Endodermal cell (in vitro differentiated cells): ENCODE results near the gene PRKD2. TPM values are rescaled to one million over a fixed set of nuclear protein-coding genes. Genes with fewer than 3 reads are reported as not detected.

ENCODE experiments used
- DNase-seq: peaks from one replicate; pipeline ENCODE4 v3.0.0-alpha.2; 2017
- H3K27ac ChIP-seq: 2 replicates; pipeline ENCODE4 v1.5.1; 2013; ENCODE audit warnings: mild to moderate bottlenecking, low read depth, low read length, moderate library complexity
- H3K27me3 ChIP-seq: 2 replicates; pipeline ENCODE4 v1.6.1; 2013; ENCODE audit warnings: mild to moderate bottlenecking, low read length, moderate library complexity; ENCODE audit not compliant: insufficient read depth, control insufficient read depth, poor library complexity, severe bottlenecking
- H3K36me3 ChIP-seq: 2 replicates; pipeline ENCODE4 v1.7.0; 2013; ENCODE audit warnings: mild to moderate bottlenecking, low read length, moderate library complexity; ENCODE audit not compliant: control insufficient read depth, insufficient read depth
- H3K4me1 ChIP-seq: one replicate; pipeline ENCODE4 v1.7.0; 2013; ENCODE audit warnings: low read length; ENCODE audit not compliant: control insufficient read depth, insufficient read depth
- H3K4me3 ChIP-seq: 2 replicates; pipeline ENCODE4 v1.5.1; 2013; ENCODE audit warnings: mild to moderate bottlenecking, low read length, moderate library complexity
- H3K9ac ChIP-seq: 2 replicates; pipeline ENCODE4 v1.6.1; 2013; ENCODE audit warnings: mild to moderate bottlenecking, low read length, moderate library complexity; ENCODE audit not compliant: poor library complexity, severe bottlenecking; ENCODE audit errors: extremely low read depth
- H3K9me3 ChIP-seq: 2 replicates; pipeline ENCODE4 v1.6.1; 2013; ENCODE audit warnings: mild to moderate bottlenecking, low read length, moderate library complexity; ENCODE audit not compliant: control insufficient read depth
- H3K27ac Mint-ChIP-seq: 2 replicates; pipeline ENCODE4 v1.8.0; 2020; ENCODE audit warnings: mixed read lengths
- H3K27me3 Mint-ChIP-seq: 2 replicates; pipeline ENCODE4 v1.8.0; 2021; ENCODE audit warnings: mild to moderate bottlenecking, mixed read lengths; ENCODE audit not compliant: insufficient read depth
- H3K36me3 Mint-ChIP-seq: 2 replicates; pipeline ENCODE4 v1.8.0; 2020; ENCODE audit warnings: low read depth, mixed read lengths
- H3K4me1 Mint-ChIP-seq: 2 replicates; pipeline ENCODE4 v1.8.0; 2020; ENCODE audit warnings: mixed read lengths
- H3K4me3 Mint-ChIP-seq: 2 replicates; pipeline ENCODE4 v1.8.0; 2020; ENCODE audit warnings: mild to moderate bottlenecking, moderate library complexity, mixed read lengths
- H3K9me3 Mint-ChIP-seq: 2 replicates; pipeline ENCODE4 v1.8.0; 2020; ENCODE audit warnings: mild to moderate bottlenecking, mixed read lengths
- WGBS, 2 experiments: methylation state at CpG; one replicate each; pipeline versions ENCODE4 v1.1.5 to v1.1.7; 2013; ENCODE audit warnings: missing lambda C conversion rate in 2 of 2, mixed read lengths in 1 of 2; ENCODE audit not compliant: insufficient coverage in 1 of 2, insufficient read length in 1 of 2; 5-methylcytosine and 5-hydroxymethylcytosine counted together
- total RNA-seq, 2 donors: library from RNA; stranded (reverse); fragmentation: NEBNext Ultra II Directional in 1 of 2; extraction: Animal tissue kit (Norgen Biotek cat#: 25700) in 1 of 2; gene quantifications; 2 replicates in 1 of 2; 3 replicates in 1 of 2; pipeline ENCODE4 v1.2.1, GENCODE V29; 2021
- TF ChIP-seq, protein P1 (sequence below): fragments of 200-600 bp; sonication (generic); conservative IDR thresholded peaks from 2 replicates; pipeline ENCODE4 v1.5.0; 2021; ENCODE audit warnings: antibody characterized with exemption, mild to moderate bottlenecking

Gene PRKD2
- total RNA-seq, 2 donors from 2014 or later = 80.5 to 90.8 TPM

GRCh38 chr19:46723023-46723461 is 6.1 kb upstream of the PRKD2 start:
- Histone ChIP-seq H3K27ac (no peak overlapping the region), H3K4me3 (no peak overlapping the region), H3K4me1 (no peaks in the 10 kb centered on the region), H3K9ac (no peak overlapping the region), H3K9me3 (no peaks in the 10 kb centered on the region), H3K27me3 (no peaks in the 10 kb centered on the region), H3K36me3 (peaks cover 56% of the 10 kb centered on the region)
- TF ChIP-seq, protein P1, sequence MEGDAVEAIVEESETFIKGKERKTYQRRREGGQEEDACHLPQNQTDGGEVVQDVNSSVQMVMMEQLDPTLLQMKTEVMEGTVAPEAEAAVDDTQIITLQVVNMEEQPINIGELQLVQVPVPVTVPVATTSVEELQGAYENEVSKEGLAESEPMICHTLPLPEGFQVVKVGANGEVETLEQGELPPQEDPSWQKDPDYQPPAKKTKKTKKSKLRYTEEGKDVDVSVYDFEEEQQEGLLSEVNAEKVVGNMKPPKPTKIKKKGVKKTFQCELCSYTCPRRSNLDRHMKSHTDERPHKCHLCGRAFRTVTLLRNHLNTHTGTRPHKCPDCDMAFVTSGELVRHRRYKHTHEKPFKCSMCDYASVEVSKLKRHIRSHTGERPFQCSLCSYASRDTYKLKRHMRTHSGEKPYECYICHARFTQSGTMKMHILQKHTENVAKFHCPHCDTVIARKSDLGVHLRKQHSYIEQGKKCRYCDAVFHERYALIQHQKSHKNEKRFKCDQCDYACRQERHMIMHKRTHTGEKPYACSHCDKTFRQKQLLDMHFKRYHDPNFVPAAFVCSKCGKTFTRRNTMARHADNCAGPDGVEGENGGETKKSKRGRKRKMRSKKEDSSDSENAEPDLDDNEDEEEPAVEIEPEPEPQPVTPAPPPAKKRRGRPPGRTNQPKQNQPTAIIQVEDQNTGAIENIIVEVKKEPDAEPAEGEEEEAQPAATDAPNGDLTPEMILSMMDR = no peak
- Mint-ChIP-seq H3K9me3 (no peaks in the 10 kb centered on the region), H3K4me1 (peaks cover under 1% of the 10 kb centered on the region), H3K4me3 (no peak overlapping the region), H3K27me3 (no peaks in the 10 kb centered on the region), H3K36me3 (peaks cover 49% of the 10 kb centered on the region), H3K27ac (no peak overlapping the region)
- WGBS, 2 experiments = 93 to 97% methylated on average over 12 to 16 of the region's 16 CpGs
- no peak for DNase-seq

GRCh38 chr19:46722421-46723022 is 5.6 kb upstream of the PRKD2 start:
- Mint-ChIP-seq H3K9me3 (no peaks in the 10 kb centered on the region), H3K27ac (no peak overlapping the region), H3K4me1 (peaks cover 4% of the 10 kb centered on the region), H3K27me3 (no peaks in the 10 kb centered on the region), H3K4me3 (no peak overlapping the region), H3K36me3 (peaks cover 49% of the 10 kb centered on the region)
- Histone ChIP-seq H3K27me3 (no peaks in the 10 kb centered on the region), H3K36me3 (peaks cover 51% of the 10 kb centered on the region), H3K9me3 (no peaks in the 10 kb centered on the region), H3K4me1 (no peaks in the 10 kb centered on the region), H3K4me3 (no peak overlapping the region), H3K27ac (no peak overlapping the region), H3K9ac (no peak overlapping the region)
- WGBS, 2 experiments = 94 to 95% methylated on average over 14 to 25 of the region's 25 CpGs
- no peak for DNase-seq
- TF ChIP-seq, protein P1 = no peak

DNA sequence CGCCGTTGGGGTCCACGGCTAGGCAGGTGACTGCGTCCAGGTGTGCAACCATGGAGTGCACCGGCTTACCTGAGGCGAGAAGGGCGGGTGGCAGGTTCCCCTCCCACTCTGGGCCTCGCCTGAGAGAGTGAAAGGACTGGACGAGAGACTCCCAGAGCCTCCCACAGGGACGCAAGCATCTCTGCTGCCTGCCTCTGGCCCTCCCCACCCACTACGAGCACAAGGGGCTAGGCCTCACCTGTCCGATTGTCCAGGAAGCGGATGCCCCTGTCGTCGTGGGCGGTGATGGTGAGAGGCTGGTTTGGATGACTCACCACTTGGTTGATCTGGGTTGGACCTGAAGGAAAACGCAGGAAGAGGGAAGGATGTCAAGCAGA is 5.1 kb upstream of the PRKD2 start:
- WGBS, 2 experiments = 91 to 93% methylated on average over 15 to 17 of the region's 17 CpGs
- Mint-ChIP-seq H3K36me3 (peaks cover 47% of the 10 kb centered on the region), H3K9me3 (no peaks in the 10 kb centered on the region)

More for the DNA sequence above, 5.1 kb upstream of the PRKD2 start:
- Mint-ChIP-seq H3K4me1 (peaks cover 4% of the 10 kb centered on the region), H3K4me3 (no peak overlapping the region), H3K27me3 (no peaks in the 10 kb centered on the region), H3K27ac (no peak overlapping the region)
- TF ChIP-seq, protein P1 = no peak
- Histone ChIP-seq H3K36me3 (peaks cover 45% of the 10 kb centered on the region), H3K27me3 (no peaks in the 10 kb centered on the region), H3K4me3 (no peak overlapping the region), H3K27ac (no peak overlapping the region), H3K9me3 (no peaks in the 10 kb centered on the region), H3K9ac (no peak overlapping the region), H3K4me1 (no peaks in the 10 kb centered on the region)
- DNase-seq = no peak
